Liver (tissue), 9 donors: ENCODE data around the gene MYO10. TPM values are rescaled to one million over a fixed set of nuclear protein-coding genes. Genes with fewer than 3 reads are reported as not detected.

Experiments
- DNase-seq: peaks from one replicate; pipeline ENCODE4 v3.0.0-alpha.2; 2017; ENCODE audit warnings: low spot score
- H3K27ac ChIP-seq, 2 donors: one replicate each; pipeline ENCODE4 v1.7.0; 2013; ENCODE audit warnings: inconsistent platforms in 2 of 2, low read length in 2 of 2, control low read depth in 1 of 2, low read depth in 1 of 2, mild to moderate bottlenecking in 1 of 2
- H3K27me3 ChIP-seq, 4 donors: one replicate each; pipeline versions ENCODE4 v1.6.1 to v1.7.0; 2013; ENCODE audit warnings: low read length in 3 of 4, inconsistent platforms in 1 of 4, mild to moderate bottlenecking in 1 of 4, moderate library complexity in 1 of 4; ENCODE audit not compliant: control insufficient read depth in 4 of 4, insufficient read depth in 4 of 4
- H3K36me3 ChIP-seq, 4 donors: one replicate each; pipeline versions ENCODE4 v1.6.1 to v1.7.0; 2013; ENCODE audit warnings: low read length in 3 of 4, mild to moderate bottlenecking in 3 of 4, low read depth in 1 of 4, moderate library complexity in 1 of 4; ENCODE audit not compliant: control insufficient read depth in 4 of 4, insufficient read depth in 3 of 4
- H3K4me1 ChIP-seq, 4 donors: one replicate each; pipeline versions ENCODE4 v1.6.1 to v1.7.0; 2013; ENCODE audit warnings: low read length in 3 of 4, mild to moderate bottlenecking in 3 of 4, moderate library complexity in 1 of 4; ENCODE audit not compliant: control insufficient read depth in 4 of 4, insufficient read depth in 4 of 4
- H3K4me3 ChIP-seq, 3 donors: one replicate each; pipeline versions ENCODE4 v1.6.1 to v1.7.0; 2013; ENCODE audit warnings: low read length in 3 of 3, control low read depth in 1 of 3, low read depth in 1 of 3, mild to moderate bottlenecking in 1 of 3
- H3K9ac ChIP-seq, 2 donors: one replicate each; pipeline ENCODE4 v1.7.0; 2013; ENCODE audit warnings: low read length in 2 of 2, mild to moderate bottlenecking in 2 of 2, moderate library complexity in 2 of 2, control low read depth in 1 of 2, low read depth in 1 of 2
- H3K9me3 ChIP-seq, 4 donors: one replicate each; pipeline versions ENCODE4 v1.6.1 to v1.7.0; 2013; ENCODE audit warnings: low read length in 3 of 4; ENCODE audit not compliant: control insufficient read depth in 4 of 4
- ATF3 ChIP-seq: IDR thresholded peaks from 2 replicates; pipeline ENCODE4 v1.6.1; 2016; ENCODE audit warnings: antibody characterized with exemption
- CTCF ChIP-seq: fragments of 150-350 bp; IDR thresholded peaks from 2 replicates; pipeline ENCODE4 v1.5.1; 2017; ENCODE audit warnings: improper control_type of control experiment, low read depth, low read length; ENCODE audit not compliant: missing input control
- EGR1 ChIP-seq, 2 donors: IDR thresholded peaks; 2 replicates each; pipeline ENCODE4 v1.6.1; 2016 to 2018; ENCODE audit warnings: antibody characterized with exemption in 2 of 2, low read depth in 2 of 2
- FOXA1 ChIP-seq: IDR thresholded peaks from 2 replicates; pipeline ENCODE4 v1.6.1; 2016; ENCODE audit warnings: antibody characterized with exemption
- GABPA ChIP-seq, 2 donors: IDR thresholded peaks in 1 of 2; conservative IDR thresholded peaks in 1 of 2; 2 replicates each; pipeline ENCODE4 v1.6.1; 2016; ENCODE audit warnings: antibody characterized with exemption in 2 of 2, mild to moderate bottlenecking in 1 of 2, moderate library complexity in 1 of 2
- HNF4A ChIP-seq, 2 donors: conservative IDR thresholded peaks; 2 replicates each; pipeline ENCODE4 v1.6.1; 2016; ENCODE audit warnings: antibody characterized with exemption in 2 of 2, mild to moderate bottlenecking in 2 of 2
- HNF4G ChIP-seq: IDR thresholded peaks from 2 replicates; pipeline ENCODE4 v1.6.1; 2016; ENCODE audit warnings: antibody characterized with exemption
- JUND ChIP-seq, 2 donors: IDR thresholded peaks; 2 replicates each; pipeline ENCODE4 v1.6.1; 2016; ENCODE audit warnings: antibody characterized with exemption in 2 of 2
- MAX ChIP-seq: IDR thresholded peaks from 2 replicates; pipeline ENCODE4 v1.6.1; 2016; ENCODE audit warnings: antibody characterized with exemption
- NR2F2 ChIP-seq: IDR thresholded peaks from 2 replicates; pipeline ENCODE4 v1.6.1; 2016; ENCODE audit warnings: antibody characterized with exemption
- RAD21 ChIP-seq, 2 donors: IDR thresholded peaks; 2 replicates each; pipeline ENCODE4 v1.6.1; 2016; ENCODE audit warnings: antibody characterized with exemption in 2 of 2, mild to moderate bottlenecking in 2 of 2
- RXRA ChIP-seq, 2 donors: IDR thresholded peaks; 2 replicates each; pipeline ENCODE4 v1.6.1; 2017 to 2018; ENCODE audit warnings: antibody characterized with exemption in 2 of 2, mild to moderate bottlenecking in 1 of 2
- SP1 ChIP-seq: IDR thresholded peaks from 2 replicates; pipeline ENCODE4 v1.6.1; 2018; ENCODE audit warnings: antibody characterized with exemption, mild to moderate bottlenecking
- TAF1 ChIP-seq: conservative IDR thresholded peaks from 2 replicates; pipeline ENCODE4 v1.6.1; 2016; ENCODE audit warnings: antibody characterized with exemption, mild to moderate bottlenecking
- YY1 ChIP-seq: IDR thresholded peaks from 2 replicates; pipeline ENCODE4 v1.6.1; 2016; ENCODE audit warnings: antibody characterized with exemption, mild to moderate bottlenecking
- ZBTB33 ChIP-seq: IDR thresholded peaks from 2 replicates; pipeline ENCODE4 v1.6.1; 2016; ENCODE audit warnings: antibody characterized with exemption
- WGBS: extraction: QIAGEN DNeasy Blood & Tissue Kit; methylation state at CpG from one replicate; pipeline ENCODE4 v1.1.7; 2013; 5-methylcytosine and 5-hydroxymethylcytosine counted together
- polyA plus RNA-seq, 2 donors: library from polyadenylated mRNA; stranded (reverse) in 1 of 2; unstranded in 1 of 2; fragments of 200-250 nt in 1 of 2; fragments of >200 nt in 1 of 2; fragmentation: Nextera tagmentation in 1 of 2; extraction: Ambion mirVana in 1 of 2; gene quantifications; one replicate each; pipeline versions ENCODE4 v1.2.1 to v1.2.3, GENCODE V29; 2013 to 2015
- total RNA-seq, 2 donors: library from RNA; depleted of rRNA; stranded (reverse); fragments of >200 nt; gene quantifications; one replicate each; pipeline ENCODE4 v1.2.3, GENCODE V29; 2014
- TF ChIP-seq, protein P1 (sequence below): IDR thresholded peaks from 2 replicates; pipeline ENCODE4 v1.6.1; 2016; ENCODE audit warnings: antibody characterized with exemption, mild to moderate bottlenecking
- donor health status: healthy.
- donor health status: healthy.
- donor health status: healthy.
- donor health status: healthy.
- donor health status: healthy.

MYO10 gene
- total and polyA plus RNA-seq, 4 donors: 4.3 to 15.3 (median 7.1) TPM

- no peak for TF ChIP-seq SP1
- no peak for TF ChIP-seq ATF3
- no peak for TF ChIP-seq RAD21 (IDR thresholded peaks at IDR 0.05)
- no peak for TF ChIP-seq CTCF
- no peak for TF ChIP-seq HNF4G
- no peak for TF ChIP-seq NR2F2
- TF ChIP-seq FOXA1: no peak
- no peak for TF ChIP-seq RXRA (IDR thresholded peaks at IDR 0.05)
- TF ChIP-seq TAF1: no peak
- no peak for TF ChIP-seq HNF4A (conservative IDR thresholded peaks at IDR 0.05)
- TF ChIP-seq JUND (IDR thresholded peaks at IDR 0.05): no peak
- TF ChIP-seq ZBTB33: no peak
- no peak for TF ChIP-seq EGR1 (IDR thresholded peaks at IDR 0.05; ENCODE audit: low read depth in 2 of 2)
- no peaks in the 10 kb centered on the region for H3K36me3 ChIP-seq
- no peaks in the 10 kb centered on the region for H3K27me3 ChIP-seq
- H3K27ac ChIP-seq: no peak overlapping the region
- DNase-seq: no peak
- H3K4me3 ChIP-seq: no peak overlapping the region
- WGBS: 77% methylated on average over 6 of the region's 6 CpGs
- no peaks in the 10 kb centered on the region for H3K4me1 ChIP-seq
- no peak overlapping the region for H3K9ac ChIP-seq
- H3K9me3 ChIP-seq: no peaks in the 10 kb centered on the region
Measured at GRCh38 chr5:16914584-16914983, 21.5 kb downstream of the MYO10 start.

GRCh38 chr5:16914108-16914435 lies 22.0 kb downstream of the MYO10 start:
- Histone ChIP-seq H3K4me3 (no peak overlapping the region), H3K9me3 (no peaks in the 10 kb centered on the region), H3K27ac (no peak overlapping the region), H3K27me3 (no peaks in the 10 kb centered on the region), H3K36me3 (no peaks in the 10 kb centered on the region), H3K9ac (no peak overlapping the region), H3K4me1 (no peaks in the 10 kb centered on the region)
- 56% methylated on average over 8 of the region's 8 CpGs for WGBS
- TF ChIP-seq, protein P1, sequence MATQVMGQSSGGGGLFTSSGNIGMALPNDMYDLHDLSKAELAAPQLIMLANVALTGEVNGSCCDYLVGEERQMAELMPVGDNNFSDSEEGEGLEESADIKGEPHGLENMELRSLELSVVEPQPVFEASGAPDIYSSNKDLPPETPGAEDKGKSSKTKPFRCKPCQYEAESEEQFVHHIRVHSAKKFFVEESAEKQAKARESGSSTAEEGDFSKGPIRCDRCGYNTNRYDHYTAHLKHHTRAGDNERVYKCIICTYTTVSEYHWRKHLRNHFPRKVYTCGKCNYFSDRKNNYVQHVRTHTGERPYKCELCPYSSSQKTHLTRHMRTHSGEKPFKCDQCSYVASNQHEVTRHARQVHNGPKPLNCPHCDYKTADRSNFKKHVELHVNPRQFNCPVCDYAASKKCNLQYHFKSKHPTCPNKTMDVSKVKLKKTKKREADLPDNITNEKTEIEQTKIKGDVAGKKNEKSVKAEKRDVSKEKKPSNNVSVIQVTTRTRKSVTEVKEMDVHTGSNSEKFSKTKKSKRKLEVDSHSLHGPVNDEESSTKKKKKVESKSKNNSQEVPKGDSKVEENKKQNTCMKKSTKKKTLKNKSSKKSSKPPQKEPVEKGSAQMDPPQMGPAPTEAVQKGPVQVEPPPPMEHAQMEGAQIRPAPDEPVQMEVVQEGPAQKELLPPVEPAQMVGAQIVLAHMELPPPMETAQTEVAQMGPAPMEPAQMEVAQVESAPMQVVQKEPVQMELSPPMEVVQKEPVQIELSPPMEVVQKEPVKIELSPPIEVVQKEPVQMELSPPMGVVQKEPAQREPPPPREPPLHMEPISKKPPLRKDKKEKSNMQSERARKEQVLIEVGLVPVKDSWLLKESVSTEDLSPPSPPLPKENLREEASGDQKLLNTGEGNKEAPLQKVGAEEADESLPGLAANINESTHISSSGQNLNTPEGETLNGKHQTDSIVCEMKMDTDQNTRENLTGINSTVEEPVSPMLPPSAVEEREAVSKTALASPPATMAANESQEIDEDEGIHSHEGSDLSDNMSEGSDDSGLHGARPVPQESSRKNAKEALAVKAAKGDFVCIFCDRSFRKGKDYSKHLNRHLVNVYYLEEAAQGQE: no peak
- TF ChIP-seq ZBTB33: no peak
- no peak for TF ChIP-seq RXRA (IDR thresholded peaks at IDR 0.05)
- TF ChIP-seq YY1: no peak
- no peak for TF ChIP-seq GABPA (IDR thresholded peaks at IDR 0.05 in 1 of 2, conservative IDR thresholded peaks at IDR 0.05 in 1 of 2)
- TF ChIP-seq MAX: no peak
- no peak for TF ChIP-seq SP1
- no peak for TF ChIP-seq RAD21 (IDR thresholded peaks at IDR 0.05)
- TF ChIP-seq ATF3: no peak
- no peak for TF ChIP-seq EGR1 (IDR thresholded peaks at IDR 0.05; ENCODE audit: low read depth in 2 of 2)
- DNase-seq: no peak
